Tibial artery (tissue), 4 donors: ENCODE results near the gene S100A5.
"Not testable (repeated sequence)": the region's sequence is repeated elsewhere in the genome, so short reads cannot be mapped to it uniquely, and the experiment has no call there.

Experiments used
- DNase-seq, 2 donors: peaks; one replicate each; pipeline ENCODE4 v3.0.0-alpha.2; 2019
- H3K27ac ChIP-seq, 2 donors: fragments of 200-600 bp; sonication (generic) in 1 of 2; 1 replicate in 1 of 2; 2 replicates in 1 of 2; pipeline ENCODE4 v1.5.1; 2018 to 2019; ENCODE audit warnings: mild to moderate bottlenecking in 1 of 2
- H3K27me3 ChIP-seq, 2 donors: fragments of 200-600 bp; sonication (generic) in 1 of 2; one replicate each; pipeline versions ENCODE4 v1.5.1 to v1.6.0; 2016 to 2019
- H3K36me3 ChIP-seq, 3 donors: fragments of 200-600 bp; sonication (generic) in 2 of 3; one replicate each; pipeline ENCODE4 v1.5.1; 2016 to 2019; ENCODE audit warnings: mild to moderate bottlenecking in 2 of 3
- H3K4me1 ChIP-seq, 4 donors: fragments of 200-600 bp; sonication (generic) in 2 of 4; 1 replicate in 3 of 4; 2 replicates in 1 of 4; pipeline ENCODE4 v1.5.1; 2016 to 2019
- H3K4me3 ChIP-seq, 2 donors: fragments of 200-600 bp; sonication (generic) in 1 of 2; 1 replicate in 1 of 2; 2 replicates in 1 of 2; pipeline ENCODE4 v1.5.1; 2018 to 2019; ENCODE audit warnings: mild to moderate bottlenecking in 2 of 2
- H3K9me3 ChIP-seq, 3 donors: fragments of 200-600 bp; sonication (generic) in 1 of 3; one replicate each; pipeline ENCODE4 v1.5.1; 2016 to 2019
- CTCF ChIP-seq, 2 experiments: fragments of 200-600 bp in 1 of 2; fragments of 450-650 bp in 1 of 2; IDR thresholded peaks; one replicate each; pipeline ENCODE4 v1.5.1; 2017 to 2019; ENCODE audit warnings: antibody characterized with exemption in 2 of 2, mild to moderate bottlenecking in 1 of 2, moderate library complexity in 1 of 2
- intact Hi-C: fragments of 100-400 bp; cut with DNase I; formaldehyde crosslinking; loops from one replicate; pipeline ENCODE4 v1.15.0; 2023; ENCODE audit warnings: low total_unique reads

S100A5 gene

DNA sequence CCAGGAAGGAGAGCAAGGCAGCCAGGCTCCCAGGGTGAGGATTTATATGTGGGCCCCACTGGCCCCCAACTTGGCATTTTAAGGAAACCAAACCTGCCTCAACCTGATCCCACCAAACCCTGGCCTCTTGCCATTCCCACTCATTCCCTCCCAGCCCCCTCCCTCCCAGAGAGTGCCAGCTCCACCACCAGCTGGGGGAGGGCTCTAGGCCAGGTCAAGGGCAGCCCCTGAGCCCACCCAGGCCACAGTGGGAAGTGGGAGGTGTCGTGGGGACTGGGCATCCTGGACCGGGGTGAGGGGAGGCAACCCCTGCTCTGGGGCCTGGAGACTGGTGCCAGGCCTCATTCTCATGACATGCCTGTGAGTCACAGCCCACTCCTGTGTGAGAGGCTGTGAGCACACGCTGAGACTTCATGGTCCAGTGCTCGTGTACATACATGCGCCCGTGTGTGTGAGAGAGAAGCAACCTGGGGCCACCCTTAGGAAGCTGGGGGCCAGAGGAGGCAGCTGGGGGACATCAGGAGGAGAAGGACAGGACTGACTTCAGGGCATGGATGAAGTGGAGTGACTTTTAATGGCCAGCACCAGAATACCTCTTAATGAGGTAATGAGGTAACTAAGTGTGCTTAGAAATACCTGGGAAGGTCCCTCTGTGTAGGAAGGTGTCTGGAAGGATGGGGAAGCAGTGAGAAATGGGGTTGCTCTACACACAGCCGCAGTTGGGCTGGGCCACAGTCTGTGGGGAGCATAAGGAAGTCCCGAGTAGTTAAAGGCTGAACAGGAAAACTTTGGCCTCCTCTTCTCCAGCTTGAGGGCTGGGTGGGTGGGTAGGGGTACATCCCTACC lies 25.0 kb upstream of the S100A5 start, which contains the start of gene S100A2:
Gene S100A2 (minus strand): TSS at position 316 of the 846 bp plus-strand sequence. CDS start 1,967 bp downstream, outside the sequence.
- Histone ChIP-seq H3K27me3 (no peaks in the 10 kb centered on the region), H3K4me3 (peak within 1 kb of the TSS in 1 of 2 donors; percentile 15), H3K36me3 (no peaks in the 10 kb centered on the region), H3K9me3 (no peaks in the 10 kb centered on the region), H3K4me1 (peaks cover 15 to 43% (median 39%) of the 10 kb centered on the region in 4 donors), H3K27ac (peak within 1 kb of the TSS; percentile 94 to 95)
- DNase-seq = peak; percentile 79 to 89
- intact Hi-C loops = loop anchor here (5.0 kb wide), 1 partner anchor 107 kb away; the partner anchor contains the start of gene ILF2
- TF ChIP-seq CTCF (IDR thresholded peaks at IDR 0.05) = no peak

DNA sequence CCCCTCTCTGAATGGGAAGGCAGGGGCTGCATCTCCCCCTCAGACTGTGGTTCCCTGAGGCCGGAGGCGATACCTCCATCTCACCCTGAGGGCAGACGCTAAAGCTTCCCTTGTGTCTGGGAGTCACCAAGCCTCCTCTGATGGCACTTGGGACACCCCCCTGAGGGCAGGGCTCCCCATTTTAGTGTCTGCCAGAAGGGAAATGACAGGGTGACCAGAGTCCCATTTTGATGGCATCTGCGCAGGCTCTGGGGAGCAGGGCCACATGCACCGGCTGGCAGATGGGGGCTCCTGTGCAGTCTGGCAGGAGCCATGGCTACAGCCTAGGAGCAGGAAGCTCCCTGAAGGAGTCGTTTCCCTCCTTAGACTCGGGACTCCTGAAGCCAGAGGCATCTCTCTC lies 23.3 kb upstream of the S100A5 start:
- no peak overlapping the region for H3K4me3 ChIP-seq
- intact Hi-C loops = no loop called here
- peaks cover 15 to 42% (median 38%) of the 10 kb centered on the region in 4 donors for H3K4me1 ChIP-seq
- TF ChIP-seq CTCF (IDR thresholded peaks at IDR 0.05) = no peak
- no peaks in the 10 kb centered on the region for H3K36me3 ChIP-seq
- no peaks in the 10 kb centered on the region for H3K27me3 ChIP-seq
- no peak for DNase-seq
- no peaks in the 10 kb centered on the region for H3K9me3 ChIP-seq
- peak overlapping the region; percentile 33 to 94 for H3K27ac ChIP-seq

DNA sequence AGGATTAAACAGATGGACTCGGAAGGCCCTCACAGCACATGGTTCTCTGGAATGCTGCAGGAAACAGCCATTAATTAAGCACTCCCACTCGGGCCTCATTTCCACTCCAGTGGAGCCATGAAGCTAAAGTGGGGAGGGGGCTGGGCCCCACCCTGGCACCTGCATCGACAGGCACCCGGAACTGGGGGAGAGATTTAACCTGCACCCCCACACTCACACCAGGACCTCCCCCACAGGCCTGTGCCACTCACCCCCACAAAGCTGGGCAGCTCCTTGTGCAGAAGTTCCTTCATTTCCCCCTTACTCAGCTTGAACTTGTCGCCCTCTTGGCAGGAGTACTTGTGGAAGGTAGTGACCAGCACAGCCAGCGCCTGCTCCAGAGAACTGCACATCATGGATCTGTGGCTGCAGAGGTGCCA lies 22.8 kb upstream of the S100A5 start:
- no peak for DNase-seq
- no peaks in the 10 kb centered on the region for H3K9me3 ChIP-seq
- no peak for TF ChIP-seq CTCF (IDR thresholded peaks at IDR 0.05)
- no peak overlapping the region for H3K4me3 ChIP-seq
- H3K27ac ChIP-seq = no peak overlapping the region
- H3K36me3 ChIP-seq = no peaks in the 10 kb centered on the region
- H3K4me1 ChIP-seq = peaks cover 14 to 37% (median 34%) of the 10 kb centered on the region in 4 donors
- H3K27me3 ChIP-seq = no peaks in the 10 kb centered on the region
- intact Hi-C loops = no loop called here

DNA sequence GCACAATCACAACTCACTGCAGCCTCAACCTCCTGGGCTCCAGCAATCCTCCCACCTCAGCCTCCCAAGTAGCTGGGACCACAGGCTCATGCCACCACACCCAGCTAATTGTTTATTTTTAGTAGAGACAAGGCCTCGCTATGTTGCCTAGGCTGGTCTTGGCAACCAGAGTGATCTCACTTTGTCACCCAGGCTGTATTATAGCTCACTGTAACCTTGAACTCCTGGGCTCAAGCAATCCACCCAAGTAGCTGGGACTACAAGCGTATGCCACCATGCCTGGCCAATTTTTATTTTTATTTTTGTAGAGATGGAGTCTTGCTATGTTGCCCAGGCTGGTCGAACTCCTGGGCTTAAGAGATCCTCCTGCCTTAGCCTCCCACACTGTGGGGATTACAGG lies 21.3 kb upstream of the S100A5 start:
- DNase-seq, H3K27ac ChIP-seq, H3K9me3 ChIP-seq, H3K4me3 ChIP-seq, H3K36me3 ChIP-seq, intact Hi-C loops, H3K27me3 ChIP-seq: not testable (repeated sequence)
- H3K4me1 ChIP-seq = peaks cover 10 to 22% (median 19%) of the 10 kb centered on the region in 4 donors

DNA sequence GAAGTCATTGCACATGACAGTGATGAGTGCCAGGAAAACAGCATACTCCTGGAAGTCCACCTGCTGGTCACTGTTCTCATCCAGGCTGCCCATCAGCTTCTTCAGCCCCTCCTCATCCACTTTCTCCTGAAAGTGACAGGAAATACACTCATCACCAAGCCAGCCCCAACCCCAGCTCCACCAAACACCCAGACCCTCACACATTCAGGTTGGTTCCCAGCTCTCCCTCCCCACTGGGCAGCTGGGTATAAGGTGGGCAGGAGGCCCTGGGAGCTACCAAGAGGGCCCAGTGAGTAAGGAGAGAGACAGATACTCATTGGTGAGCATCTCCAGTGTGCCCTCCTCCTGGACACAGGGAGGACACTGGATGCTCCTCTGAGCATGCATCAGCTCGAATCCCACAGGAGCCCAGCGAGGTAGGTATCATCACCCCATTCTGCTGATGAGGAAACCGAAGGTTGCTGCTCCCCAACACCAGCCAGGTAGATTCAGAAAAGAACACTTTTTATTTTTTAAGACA lies 20.8 kb upstream of the S100A5 start:
- no peak for DNase-seq
- intact Hi-C loops = no loop called here

More for the DNA sequence above, 20.8 kb upstream of the S100A5 start:
- Histone ChIP-seq H3K27me3 (no peaks in the 10 kb centered on the region), H3K4me1 (peaks cover 10 to 18% (median 14%) of the 10 kb centered on the region in 4 donors), H3K36me3 (no peaks in the 10 kb centered on the region), H3K9me3 (no peaks in the 10 kb centered on the region), H3K4me3 (no peak overlapping the region), H3K27ac (no peak overlapping the region)
- TF ChIP-seq CTCF (IDR thresholded peaks at IDR 0.05) = no peak
